SK-N-MC (cell line): ENCODE measurements around the gene CYP4X1.
A peak's percentile ranks its signal among the peaks of the same experiment; 100 is the strongest.
"Not testable (repeated sequence)": the region's sequence is repeated elsewhere in the genome, so short reads cannot be mapped to it uniquely, and the experiment has no call there.

Source experiments
- DNase-seq: peaks from one replicate; pipeline ENCODE4 v3.0.0-alpha.2; 2011; ENCODE audit warnings: low read depth, low spot score
- H3K27ac ChIP-seq: fragments of 200-600 bp; sonication (generic); 2 replicates; pipeline ENCODE4 v1.5.1; 2016; ENCODE audit warnings: mixed run types
- H3K36me3 ChIP-seq: fragments of 200-600 bp; sonication (generic); 2 replicates; pipeline ENCODE4 v1.6.1; 2017; ENCODE audit warnings: antibody characterized with exemption, low read length, mixed read lengths; ENCODE audit not compliant: insufficient read depth
- H3K4me3 ChIP-seq: fragments of 200-600 bp; sonication (generic); 2 replicates; pipeline ENCODE4 v1.5.1; 2016
- H3K9ac ChIP-seq: fragments of 200-600 bp; sonication (generic); 2 replicates; pipeline ENCODE4 v1.8.0; 2017; ENCODE audit warnings: mixed run types, mixed read lengths; ENCODE audit not compliant: insufficient read length
- H3K9me3 ChIP-seq: fragments of 200-600 bp; sonication (generic); 2 replicates; pipeline ENCODE4 v1.6.1; 2017; ENCODE audit warnings: low read depth, mild to moderate bottlenecking, antibody characterized with exemption, low read length, moderate library complexity, mixed read lengths
- EZH2 ChIP-seq: fragments of 200-600 bp; sonication (generic); IDR thresholded peaks from one replicate; pipeline ENCODE4 v1.6.1; 2017; ENCODE audit warnings: antibody characterized with exemption
- FOXP2 ChIP-seq: optimal IDR thresholded peaks from 2 replicates; pipeline ENCODE3; 2011; ENCODE audit warnings: mild to moderate bottlenecking, moderate library complexity; ENCODE audit not compliant: insufficient read depth; ENCODE audit errors: extremely low read length, control extremely low read depth
- POLR2AphosphoS5 ChIP-seq: IDR thresholded peaks from 2 replicates; pipeline ENCODE4 v1.6.1; 2012; ENCODE audit warnings: mild to moderate bottlenecking, low read depth, low read length, borderline replicate concordance

The CYP4X1 gene

GRCh38 chr1:47003896-47004403 lies 19.5 kb upstream of the CYP4X1 start:
- H3K36me3 ChIP-seq, result no peaks in the 10 kb centered on the region
- H3K9ac ChIP-seq, result no peak overlapping the region
- DNase-seq, result no peak
- no peak overlapping the region for H3K4me3 ChIP-seq
- H3K9me3 ChIP-seq, result no peaks in the 10 kb centered on the region
- H3K27ac ChIP-seq, result no peak overlapping the region
- TF ChIP-seq POLR2AphosphoS5 (no peak), EZH2 (no peak), FOXP2 (no peak)

- DNase-seq, H3K36me3 ChIP-seq, H3K27ac ChIP-seq, H3K9ac ChIP-seq, H3K4me3 ChIP-seq, H3K9me3 ChIP-seq: not testable (repeated sequence)
Observed at GRCh38 chr1:47006437-47006836, 17.0 kb upstream of the CYP4X1 start.

- Histone ChIP-seq H3K9ac (no peak overlapping the region), H3K9me3 (no peaks in the 10 kb centered on the region), H3K4me3 (no peak overlapping the region), H3K36me3 (no peaks in the 10 kb centered on the region), H3K27ac (no peak overlapping the region)
- TF ChIP-seq FOXP2 (no peak), POLR2AphosphoS5 (no peak), EZH2 (no peak)
- DNase-seq, result no peak
Observed at GRCh38 chr1:47013293-47013692, 10.2 kb upstream of the CYP4X1 start.

- no peaks in the 10 kb centered on the region for H3K36me3 ChIP-seq
- H3K4me3 ChIP-seq, result no peak overlapping the region
- DNase-seq, result no peak
- TF ChIP-seq FOXP2, result no peak
- no peak for TF ChIP-seq EZH2
- no peak for TF ChIP-seq POLR2AphosphoS5
- H3K9me3 ChIP-seq, result no peaks in the 10 kb centered on the region
- no peak overlapping the region for H3K27ac ChIP-seq
- no peak overlapping the region for H3K9ac ChIP-seq
Observed at GRCh38 chr1:47021070-47021469, 2.4 kb upstream of the CYP4X1 start.

- H3K9ac ChIP-seq, result no peak overlapping the region
- TF ChIP-seq FOXP2 (no peak), EZH2 (no peak), POLR2AphosphoS5 (no peak)
- peak overlapping the region; percentile 25; the same call in 1 of the 2 replicates for H3K27ac ChIP-seq
- H3K9me3 ChIP-seq, result no peaks in the 10 kb centered on the region
- H3K36me3 ChIP-seq, result no peaks in the 10 kb centered on the region
- no peak for DNase-seq
- H3K4me3 ChIP-seq, result peak overlapping the region; percentile 38
Observed at GRCh38 chr1:47024141-47024801, 802 bp downstream of the CYP4X1 start.

GRCh38 chr1:47030170-47030805 lies 6.8 kb downstream of the CYP4X1 start:
- no peak overlapping the region for H3K27ac ChIP-seq
- H3K36me3 ChIP-seq, result no peaks in the 10 kb centered on the region
- TF ChIP-seq FOXP2 (no peak), EZH2 (no peak), POLR2AphosphoS5 (no peak)
- DNase-seq, result no peak
- no peaks in the 10 kb centered on the region for H3K9me3 ChIP-seq
- no peak overlapping the region for H3K4me3 ChIP-seq
- H3K9ac ChIP-seq, result no peak overlapping the region

GRCh38 chr1:47031059-47031458 lies 7.6 kb downstream of the CYP4X1 start:
- Histone ChIP-seq H3K36me3 (no peaks in the 10 kb centered on the region), H3K4me3 (no peak overlapping the region), H3K27ac (no peak overlapping the region), H3K9me3 (no peaks in the 10 kb centered on the region), H3K9ac (no peak overlapping the region)
- no peak for TF ChIP-seq POLR2AphosphoS5
- TF ChIP-seq FOXP2, result no peak
- no peak for TF ChIP-seq EZH2
- no peak for DNase-seq

GRCh38 chr1:47031585-47031984 lies 8.1 kb downstream of the CYP4X1 start:
- H3K36me3 ChIP-seq, result no peaks in the 10 kb centered on the region
- H3K27ac ChIP-seq, result no peak overlapping the region
- no peaks in the 10 kb centered on the region for H3K9me3 ChIP-seq
- H3K9ac ChIP-seq, result no peak overlapping the region
- no peak overlapping the region for H3K4me3 ChIP-seq
- DNase-seq, result no peak
- TF ChIP-seq EZH2 (no peak), FOXP2 (no peak), POLR2AphosphoS5 (no peak)
